GM12801 (cell line): ENCODE measurements around the gene SLC9A3.

Experiments used
- CTCF ChIP-seq: IDR thresholded peaks from one replicate; pipeline ENCODE4 v1.5.1; 2011; ENCODE audit warnings: control low read depth; ENCODE audit not compliant: insufficient read length; ENCODE audit errors: extremely low read depth

The SLC9A3 gene

GRCh38 chr5:427415-428087, 96.7 kb downstream of the SLC9A3 start:
- no peak for TF ChIP-seq CTCF

DNA sequence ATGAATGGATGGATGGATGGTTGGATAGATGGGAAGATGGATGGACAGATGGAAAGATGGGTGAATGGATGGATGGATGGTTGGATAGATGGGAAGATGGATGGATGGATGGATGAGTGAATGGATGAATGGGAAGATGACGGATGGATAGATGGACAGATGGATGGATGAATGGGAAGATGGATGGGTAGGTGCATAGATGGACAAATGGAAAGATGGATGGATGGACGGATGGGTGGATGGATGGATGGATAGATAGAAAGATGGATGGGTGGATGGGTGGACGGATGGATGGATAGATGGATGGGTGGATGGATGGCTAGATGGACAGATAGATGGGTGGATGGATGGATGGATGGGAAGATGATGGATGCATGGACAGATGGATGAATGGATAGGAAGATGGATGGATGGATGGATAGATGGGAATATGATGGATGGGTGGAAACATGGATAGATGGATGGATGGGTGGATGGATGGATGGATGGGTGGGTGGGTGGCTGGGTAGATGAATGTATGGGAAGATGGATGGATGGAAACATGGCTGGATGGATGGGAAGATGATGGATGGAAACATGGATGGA, 97.8 kb downstream of the SLC9A3 start:
- no peak for TF ChIP-seq CTCF

GRCh38 chr5:425714-426113, 98.5 kb downstream of the SLC9A3 start:
- no peak for TF ChIP-seq CTCF

DNA sequence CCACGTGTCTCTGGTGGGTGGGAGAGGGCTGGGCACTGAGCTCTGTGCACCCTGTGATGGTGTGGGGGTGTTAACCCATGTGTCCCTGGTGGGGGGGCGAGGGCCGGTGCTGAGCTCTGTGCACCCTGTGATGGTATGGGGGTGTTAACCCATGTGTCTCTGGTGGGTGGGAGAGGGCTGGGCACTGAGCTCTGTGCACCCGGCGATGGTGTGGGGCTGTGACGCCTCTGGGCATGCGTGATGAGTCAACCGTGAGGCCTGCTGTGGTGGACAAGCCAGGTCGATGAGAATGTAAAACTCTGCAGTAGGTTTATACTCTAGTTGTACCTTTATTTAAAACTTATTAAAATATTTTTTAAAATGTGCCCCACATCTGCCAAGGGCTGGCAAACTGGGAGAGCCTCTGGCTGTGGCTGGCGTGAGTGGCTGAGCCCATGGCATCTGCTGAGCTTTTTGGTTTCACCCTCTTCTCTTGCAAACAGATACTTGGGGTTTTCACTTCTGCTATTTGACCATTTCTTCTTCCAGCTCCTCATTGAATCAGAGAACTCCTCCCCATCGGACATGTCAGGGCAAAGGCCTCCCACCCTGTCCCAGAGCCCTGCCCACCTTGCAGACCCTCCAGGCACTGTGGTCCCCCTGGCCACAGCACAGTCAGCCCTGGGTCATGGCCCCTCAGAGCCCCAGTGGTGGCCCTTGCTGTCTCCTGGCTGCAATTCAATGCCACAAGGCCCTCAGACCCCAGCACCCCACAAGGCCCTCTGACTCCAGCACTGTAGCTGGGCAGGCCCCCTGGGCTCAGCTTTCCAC, 99.7 kb downstream of the SLC9A3 start:
- TF ChIP-seq CTCF = no peak

DNA sequence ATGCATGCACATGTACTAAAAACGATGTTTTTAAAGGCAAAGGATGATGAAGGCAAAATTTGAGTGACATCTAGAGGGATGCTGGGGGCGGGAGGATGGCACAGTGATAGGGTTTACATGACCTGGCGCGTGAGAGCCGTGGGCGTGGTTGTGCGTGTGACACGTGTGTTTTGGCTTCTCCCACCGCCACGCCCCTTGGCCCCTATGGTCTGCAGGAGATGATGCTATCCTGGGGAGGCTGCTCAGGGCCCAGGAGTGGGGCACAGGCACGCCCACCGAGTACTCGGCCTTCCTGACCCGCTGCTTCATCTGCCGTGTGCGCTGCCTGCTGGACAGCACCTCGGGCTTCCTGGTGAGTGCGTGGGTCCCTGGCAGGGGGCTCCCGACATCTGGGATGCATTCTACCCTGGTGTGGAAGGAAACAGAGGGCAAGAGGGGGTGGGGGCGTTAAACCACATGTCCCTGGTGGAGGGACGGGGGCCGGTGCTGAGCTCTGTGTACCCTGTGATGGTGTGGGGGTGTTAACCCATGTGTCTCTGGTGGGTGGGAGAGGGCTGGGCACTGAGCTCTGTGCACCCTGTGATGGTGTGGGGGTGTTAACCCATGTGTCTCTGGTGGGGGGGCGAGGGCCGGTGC, 100.5 kb downstream of the SLC9A3 start:
- no peak for TF ChIP-seq CTCF

DNA sequence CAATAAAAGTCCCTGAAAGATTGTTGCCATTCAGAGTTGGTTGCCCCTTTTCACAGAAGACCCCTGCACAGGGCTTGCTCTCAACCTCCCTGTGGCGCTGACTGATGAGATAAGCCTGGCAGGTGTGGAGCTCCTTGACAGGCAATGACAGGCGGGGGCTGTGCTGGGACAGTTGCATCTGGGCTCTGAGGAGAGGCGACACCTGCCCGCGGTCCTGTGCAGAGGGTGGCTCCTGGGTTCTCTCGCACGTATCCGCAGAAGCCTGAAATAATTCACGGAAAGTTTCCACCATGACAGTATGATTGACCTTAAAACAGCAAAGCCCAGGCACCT, 101.0 kb downstream of the SLC9A3 start:
- no peak for TF ChIP-seq CTCF
